ENCODE measurements around the gene SFXN2.
"Not testable (repeated sequence)": the region's sequence is repeated elsewhere in the genome, so short reads cannot be mapped to it uniquely, and the experiment has no call there.

DNA sequence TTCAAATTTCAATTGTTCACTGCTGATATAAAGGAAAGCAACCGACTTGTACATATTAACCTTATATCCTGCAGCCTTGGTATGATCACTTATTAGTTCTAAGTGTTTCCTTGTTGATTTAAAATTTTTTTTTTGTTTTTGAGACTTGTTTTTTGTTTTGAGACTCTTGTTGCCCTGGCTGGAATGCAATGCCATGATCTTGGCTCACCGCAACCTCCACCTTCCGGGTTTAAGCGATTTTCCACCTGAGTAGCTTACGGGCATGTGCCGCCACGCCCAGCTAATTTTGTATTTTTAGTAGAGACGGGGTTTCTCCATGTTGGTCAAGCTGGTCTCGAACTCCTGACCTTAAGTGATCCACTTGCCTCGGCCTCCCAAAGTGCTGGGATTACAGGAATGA lies 19.0 kb upstream of the SFXN2 start:
- TF ChIP-seq, protein P1, sequence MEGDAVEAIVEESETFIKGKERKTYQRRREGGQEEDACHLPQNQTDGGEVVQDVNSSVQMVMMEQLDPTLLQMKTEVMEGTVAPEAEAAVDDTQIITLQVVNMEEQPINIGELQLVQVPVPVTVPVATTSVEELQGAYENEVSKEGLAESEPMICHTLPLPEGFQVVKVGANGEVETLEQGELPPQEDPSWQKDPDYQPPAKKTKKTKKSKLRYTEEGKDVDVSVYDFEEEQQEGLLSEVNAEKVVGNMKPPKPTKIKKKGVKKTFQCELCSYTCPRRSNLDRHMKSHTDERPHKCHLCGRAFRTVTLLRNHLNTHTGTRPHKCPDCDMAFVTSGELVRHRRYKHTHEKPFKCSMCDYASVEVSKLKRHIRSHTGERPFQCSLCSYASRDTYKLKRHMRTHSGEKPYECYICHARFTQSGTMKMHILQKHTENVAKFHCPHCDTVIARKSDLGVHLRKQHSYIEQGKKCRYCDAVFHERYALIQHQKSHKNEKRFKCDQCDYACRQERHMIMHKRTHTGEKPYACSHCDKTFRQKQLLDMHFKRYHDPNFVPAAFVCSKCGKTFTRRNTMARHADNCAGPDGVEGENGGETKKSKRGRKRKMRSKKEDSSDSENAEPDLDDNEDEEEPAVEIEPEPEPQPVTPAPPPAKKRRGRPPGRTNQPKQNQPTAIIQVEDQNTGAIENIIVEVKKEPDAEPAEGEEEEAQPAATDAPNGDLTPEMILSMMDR (conservative IDR thresholded peaks at IDR 0.05): not testable (repeated sequence)
- not testable (repeated sequence) for TF ChIP-seq ZFX (IDR thresholded peaks at IDR 0.05)

Measured in C4-2B (cell line).